ENCODE results near the gene IGF2BP2. TPM values are rescaled to one million over a fixed set of nuclear protein-coding genes. Genes with fewer than 3 reads are reported as not detected.

Gene IGF2BP2
- total RNA-seq, 4 donors from 2014 or later: 29.3 to 49.8 (median 41.8) TPM

- TF ChIP-seq POLR2A (IDR thresholded peaks at IDR 0.05): no peak
- TF ChIP-seq CTCF (IDR thresholded peaks at IDR 0.05): no peak
- no peak for TF ChIP-seq EP300 (IDR thresholded peaks at IDR 0.05)
- Histone ChIP-seq H3K36me3 (no peaks in the 10 kb centered on the region), H3K4me3 (no peak overlapping the region), H3K27me3 (peaks cover 0 to 6% of the 10 kb centered on the region in 2 donors), H3K27ac (no peak overlapping the region), H3K9me3 (no peaks in the 10 kb centered on the region), H3K4me1 (peaks cover 0 to 51% (median 9%) of the 10 kb centered on the region in 4 donors)
- DNase-seq (ENCODE audit: low spot score in 2 of 2): no peak
These were observed 6.5 kb downstream of the IGF2BP2 start for GRCh38 chr3:185818267-185818875.

GRCh38 chr3:185815391-185816282, 9.2 kb downstream of the IGF2BP2 start:
- TF ChIP-seq POLR2A (IDR thresholded peaks at IDR 0.05) (no peak), CTCF (IDR thresholded peaks at IDR 0.05) (no peak), EP300 (IDR thresholded peaks at IDR 0.05) (no peak)
- WGBS, 2 donors: 40 to 42% methylated on average over 11 of the region's 11 CpGs
- no peaks in the 10 kb centered on the region for H3K9me3 ChIP-seq
- H3K4me3 ChIP-seq: no peak overlapping the region
- H3K27me3 ChIP-seq: no peaks in the 10 kb centered on the region
- H3K27ac ChIP-seq: peak overlapping the region in 2 of 4 donors; percentile 38 to 51
- peaks cover 0 to 34% (median 2%) of the 10 kb centered on the region in 4 donors for H3K4me1 ChIP-seq
- no peaks in the 10 kb centered on the region for H3K36me3 ChIP-seq
- no peak for DNase-seq (ENCODE audit: low spot score in 2 of 2)

- TF ChIP-seq POLR2A (IDR thresholded peaks at IDR 0.05) (no peak), CTCF (IDR thresholded peaks at IDR 0.05) (no peak), EP300 (IDR thresholded peaks at IDR 0.05) (no peak)
- H3K4me3 ChIP-seq: no peak overlapping the region
- no peaks in the 10 kb centered on the region for H3K9me3 ChIP-seq
- 31 to 43% methylated on average over 4 of the region's 4 CpGs for WGBS, 2 donors
- H3K27me3 ChIP-seq: no peaks in the 10 kb centered on the region
- peak overlapping the region in 2 of 4 donors; percentile 11 to 30 for H3K27ac ChIP-seq
- peaks cover 0 to 19% (median 0%) of the 10 kb centered on the region in 4 donors for H3K4me1 ChIP-seq
- no peak for DNase-seq (ENCODE audit: low spot score in 2 of 2)
- no peaks in the 10 kb centered on the region for H3K36me3 ChIP-seq
These were observed 11.1 kb downstream of the IGF2BP2 start for GRCh38 chr3:185813691-185814215.

- Histone ChIP-seq H3K9me3 (no peaks in the 10 kb centered on the region), H3K4me1 (peaks cover 0 to 15% (median 0%) of the 10 kb centered on the region in 4 donors), H3K27ac (peak overlapping the region in 1 of 4 donors; percentile 30), H3K36me3 (no peaks in the 10 kb centered on the region), H3K27me3 (no peaks in the 10 kb centered on the region), H3K4me3 (no peak overlapping the region)
- DNase-seq (ENCODE audit: low spot score in 2 of 2): no peak
- TF ChIP-seq CTCF (IDR thresholded peaks at IDR 0.05) (no peak), POLR2A (IDR thresholded peaks at IDR 0.05) (no peak), EP300 (IDR thresholded peaks at IDR 0.05) (no peak)
- WGBS, 2 donors: 55 to 62% methylated on average over 2 of the region's 2 CpGs
These were observed 11.6 kb downstream of the IGF2BP2 start for GRCh38 chr3:185813205-185813604.
